Anterior cingulate cortex (tissue), 58 donors: Measurements from ENCODE around the gene UXT.
A peak's percentile ranks its signal among the peaks of the same experiment; 100 is the strongest.

ENCODE experiments used
- DNase-seq, 58 donors: peaks; one replicate each; lab custom pipeline; 2025; lab: John Stamatoyannopoulos, UW

UXT gene

DNA sequence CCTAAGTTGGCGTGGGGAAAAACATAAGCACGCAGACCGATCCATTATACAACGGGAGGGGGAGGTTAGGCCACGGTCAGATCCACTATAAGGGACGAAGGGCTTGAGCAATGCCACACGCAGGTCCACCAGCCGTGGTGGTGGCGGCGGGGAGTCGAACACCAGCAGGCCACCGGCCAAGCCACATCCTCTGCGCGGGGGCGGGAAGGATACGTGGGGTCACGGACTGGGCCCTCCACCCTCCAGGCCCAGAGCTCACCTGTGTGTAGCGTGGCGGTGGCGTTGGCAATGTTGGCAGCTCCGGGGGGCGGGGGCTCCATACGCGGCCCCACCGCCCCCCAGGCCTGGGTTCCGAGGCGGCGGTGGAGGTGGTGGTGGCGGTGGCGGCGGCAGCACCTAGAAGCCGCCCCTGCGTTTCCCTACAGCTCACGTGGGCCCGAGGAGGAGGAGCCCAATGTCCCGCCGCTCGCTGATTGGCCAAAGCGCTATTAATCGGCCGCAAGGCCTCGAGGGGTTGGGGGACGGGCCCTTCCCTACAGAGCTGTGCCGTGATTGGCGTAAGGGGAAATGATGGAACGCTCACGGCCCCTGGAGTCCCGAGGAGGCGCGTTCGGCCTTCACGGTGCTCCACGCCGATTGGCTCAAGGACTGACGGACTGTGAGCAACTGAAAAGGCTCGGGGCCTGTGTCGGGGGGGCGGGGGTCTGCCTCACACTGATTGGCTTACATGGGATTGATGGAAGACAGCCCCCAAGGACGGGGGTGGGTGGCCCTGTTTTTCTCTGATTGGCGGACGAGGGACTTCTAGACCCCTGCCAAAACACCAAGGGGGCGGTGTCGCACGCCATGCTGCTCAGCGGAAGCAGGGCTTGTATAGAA lies 8.6 kb downstream of the UXT start, which contains the start of gene ELK1:
Gene ELK1, minus strand, starts transcription at position 400 of the 879 bp plus-strand sequence. CDS start 9,122 bp downstream, outside the sequence.
- DNase-seq = peak; percentile 41 to 98 (median 94)

DNA sequence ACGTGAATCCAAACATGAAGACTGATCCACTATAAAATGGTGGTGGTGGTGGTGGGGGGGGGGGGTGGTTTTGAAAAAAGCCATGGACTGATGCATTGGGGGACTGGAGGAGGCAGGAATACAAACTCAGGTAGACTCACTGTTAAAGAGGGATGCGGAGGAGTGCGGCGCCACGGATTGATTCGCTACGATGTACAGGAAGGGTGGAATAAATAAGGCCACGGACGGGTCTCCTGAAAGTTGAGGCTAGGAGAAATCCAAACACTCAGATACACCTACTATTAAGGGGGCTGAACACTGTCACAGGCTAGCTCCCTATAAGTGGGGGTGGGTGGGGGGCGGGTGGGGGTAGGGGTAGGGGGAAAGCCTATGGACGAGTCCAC lies 9.2 kb downstream of the UXT start:
- no peak for DNase-seq

DNA sequence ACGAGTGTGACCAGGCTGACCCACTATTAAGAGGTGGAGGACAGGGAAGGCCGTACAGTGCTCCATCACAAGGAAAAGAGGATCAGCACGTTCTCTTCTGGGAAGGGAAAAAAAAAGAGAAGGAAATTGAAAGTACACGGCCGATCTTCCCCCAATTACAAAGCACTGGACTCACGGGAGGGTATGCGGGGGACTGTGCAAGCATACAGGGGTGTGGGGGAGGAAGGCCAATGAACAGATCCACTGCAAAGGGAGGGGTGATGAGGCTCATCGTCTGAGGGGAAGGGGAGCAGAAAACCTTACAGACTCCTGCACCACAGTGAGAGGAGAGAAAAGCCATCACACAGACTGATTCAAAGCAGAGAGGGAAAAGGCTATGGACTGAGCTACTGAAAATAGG lies 9.7 kb downstream of the UXT start:
- DNase-seq = no peak

DNA sequence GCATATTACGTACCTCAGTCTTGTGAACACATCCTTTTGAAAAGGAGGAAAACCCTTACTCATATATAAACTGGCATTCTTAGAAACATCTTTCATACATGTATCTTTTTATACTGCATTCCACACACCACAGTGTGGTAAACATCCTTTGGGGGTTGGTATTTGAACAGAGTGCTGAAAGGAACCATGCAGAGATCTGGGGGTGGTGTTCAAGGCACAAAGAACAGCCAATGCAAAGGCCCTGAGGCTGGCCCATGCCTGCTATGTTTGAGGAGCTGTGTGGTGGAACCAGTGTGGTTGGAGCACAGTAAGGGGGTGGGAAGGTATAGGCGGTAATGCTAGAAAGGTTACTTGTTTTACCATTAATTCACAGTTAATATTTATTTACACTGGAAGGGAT lies 10.6 kb downstream of the UXT start:
- no peak for DNase-seq

DNA sequence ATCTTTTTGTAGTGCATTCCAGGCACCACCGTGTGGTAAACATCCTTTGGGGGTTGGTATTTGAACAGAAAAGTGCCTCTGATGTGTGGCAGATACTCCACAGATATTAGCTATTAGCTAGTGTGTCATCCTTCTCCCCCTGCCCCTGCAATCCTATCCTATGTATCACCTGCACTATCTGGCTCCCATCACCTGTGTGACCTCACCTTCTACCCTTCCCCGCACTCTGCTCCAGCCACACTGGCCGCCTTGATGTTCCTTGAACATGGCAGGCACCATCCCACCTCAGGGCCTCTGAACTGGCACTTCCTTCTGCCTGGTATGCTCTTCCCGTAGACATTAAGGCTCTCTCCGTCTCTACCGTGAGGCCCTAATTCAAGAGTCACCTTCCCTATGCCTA lies 12.3 kb downstream of the UXT start:
- no peak for DNase-seq

DNA sequence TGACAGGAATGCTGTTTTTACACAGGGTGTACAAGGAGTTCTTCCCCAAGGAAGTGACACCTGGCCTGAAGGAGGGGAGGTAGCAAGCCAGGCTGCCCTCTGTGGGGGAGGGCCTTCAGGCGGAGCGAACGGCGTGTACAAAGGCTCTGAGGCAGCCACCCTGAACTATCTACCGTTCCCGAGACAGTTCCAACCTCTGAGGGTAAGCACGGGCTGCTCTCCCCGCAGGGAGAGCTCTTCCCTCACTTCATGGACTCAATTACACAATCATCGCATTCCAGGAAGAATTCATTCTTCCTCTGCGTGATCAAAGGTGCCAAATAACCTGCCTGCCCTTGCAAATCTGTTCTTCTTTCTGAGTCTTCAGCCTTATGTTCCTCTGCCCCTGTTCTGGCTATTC lies 13.4 kb downstream of the UXT start:
- no peak for DNase-seq

DNA sequence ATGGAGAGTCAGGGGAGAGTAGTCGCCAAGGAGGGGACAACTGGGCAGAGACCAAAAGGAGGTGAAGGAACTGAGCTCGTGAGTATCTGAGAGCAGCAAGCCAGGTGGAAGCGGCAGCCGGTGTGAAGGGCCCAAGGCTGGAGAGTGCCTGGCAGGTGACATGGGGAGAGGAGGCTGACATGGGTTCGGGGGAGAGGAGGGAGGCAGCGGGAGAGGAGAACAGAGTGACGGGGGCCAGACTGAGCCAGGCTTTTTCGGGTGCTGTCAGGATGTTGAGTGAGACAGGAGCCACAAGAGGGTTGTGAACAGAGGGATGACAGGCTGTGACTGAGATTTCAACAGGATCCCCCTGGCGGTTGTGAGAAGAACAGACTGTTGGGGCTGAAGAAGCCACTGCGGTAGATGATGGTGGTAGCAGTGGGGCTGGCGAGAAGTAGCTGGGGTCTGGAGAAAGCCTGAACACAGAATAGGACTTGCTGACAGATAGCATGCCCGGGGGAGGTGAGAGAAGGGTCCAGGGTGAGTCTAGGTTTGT lies 14.4 kb downstream of the UXT start:
- DNase-seq = peak in 10 of 58 donors; percentile 0 to 37 (median 5)

DNA sequence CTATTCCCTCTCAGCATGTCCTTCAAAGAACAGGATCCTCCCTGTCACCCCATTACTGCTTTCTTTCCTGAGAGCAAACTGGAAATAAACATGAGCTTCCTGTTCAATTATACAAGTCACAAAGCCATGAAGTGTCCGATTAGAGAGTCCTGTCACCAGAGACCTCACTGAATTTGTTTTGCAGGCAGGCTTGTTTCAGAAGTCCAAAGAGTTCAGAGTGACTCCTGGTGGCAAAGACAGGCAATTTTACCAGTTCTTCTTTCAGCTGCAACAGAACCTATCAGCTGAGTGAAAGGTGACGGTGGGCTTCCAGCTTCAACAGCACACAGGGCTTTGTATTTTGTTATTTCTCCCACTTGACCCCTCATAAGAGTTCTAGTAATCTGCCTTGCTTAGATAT lies 15.1 kb downstream of the UXT start:
- DNase-seq = no peak

DNA sequence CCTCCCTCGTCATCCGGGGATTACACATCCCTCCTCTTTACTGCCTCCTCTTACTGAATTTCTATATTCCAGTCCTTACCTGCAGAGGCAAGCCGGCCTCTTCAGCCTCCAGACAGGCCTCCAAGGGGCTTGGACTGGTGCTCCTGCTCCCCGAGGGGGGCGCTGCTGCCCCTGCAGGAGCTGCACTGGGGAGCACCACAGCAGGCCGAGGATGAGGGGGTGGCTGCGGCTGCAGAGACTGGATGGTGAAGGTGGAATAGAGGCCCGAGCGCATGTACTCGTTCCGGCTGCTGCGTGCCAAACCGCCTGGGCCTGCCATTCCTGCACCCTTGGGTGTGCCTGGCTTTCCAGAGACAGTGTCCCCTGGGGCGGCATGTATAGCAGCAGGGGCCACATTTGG lies 20.2 kb downstream of the UXT start:
- no peak for DNase-seq

DNA sequence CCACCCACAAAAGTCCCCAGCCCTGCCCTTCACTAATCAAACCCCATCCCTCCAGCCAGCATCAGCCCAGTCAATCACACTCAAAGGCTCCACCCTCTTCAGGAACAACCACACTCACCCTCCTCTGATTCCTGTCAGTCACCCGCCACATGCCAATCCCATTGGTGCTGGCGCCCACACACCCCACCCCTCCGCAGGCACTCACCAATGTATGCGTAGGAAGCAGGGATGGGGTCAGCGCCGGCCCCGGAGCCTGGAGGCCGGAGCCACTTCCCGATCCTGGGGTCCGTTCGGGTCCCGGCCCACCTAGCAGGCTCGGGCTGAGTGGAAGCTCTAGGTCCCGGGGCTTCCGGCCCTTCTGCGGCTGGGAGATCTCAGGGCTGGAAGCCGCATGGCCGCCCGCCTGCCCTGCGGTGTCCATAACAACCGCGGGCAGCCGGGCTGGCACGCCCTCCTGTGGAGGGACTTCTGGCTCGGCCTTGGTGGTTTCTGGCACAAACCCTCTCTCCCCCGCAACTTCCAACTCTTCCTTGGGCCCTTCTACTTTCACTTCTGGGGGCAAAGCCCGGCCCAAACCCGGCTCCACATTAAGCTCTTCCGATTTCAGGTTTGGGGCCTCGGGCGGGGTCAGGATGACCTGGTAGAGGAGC lies 21.3 kb downstream of the UXT start:
- peak in 37 of 58 donors; percentile 1 to 68 (median 23) for DNase-seq

DNA sequence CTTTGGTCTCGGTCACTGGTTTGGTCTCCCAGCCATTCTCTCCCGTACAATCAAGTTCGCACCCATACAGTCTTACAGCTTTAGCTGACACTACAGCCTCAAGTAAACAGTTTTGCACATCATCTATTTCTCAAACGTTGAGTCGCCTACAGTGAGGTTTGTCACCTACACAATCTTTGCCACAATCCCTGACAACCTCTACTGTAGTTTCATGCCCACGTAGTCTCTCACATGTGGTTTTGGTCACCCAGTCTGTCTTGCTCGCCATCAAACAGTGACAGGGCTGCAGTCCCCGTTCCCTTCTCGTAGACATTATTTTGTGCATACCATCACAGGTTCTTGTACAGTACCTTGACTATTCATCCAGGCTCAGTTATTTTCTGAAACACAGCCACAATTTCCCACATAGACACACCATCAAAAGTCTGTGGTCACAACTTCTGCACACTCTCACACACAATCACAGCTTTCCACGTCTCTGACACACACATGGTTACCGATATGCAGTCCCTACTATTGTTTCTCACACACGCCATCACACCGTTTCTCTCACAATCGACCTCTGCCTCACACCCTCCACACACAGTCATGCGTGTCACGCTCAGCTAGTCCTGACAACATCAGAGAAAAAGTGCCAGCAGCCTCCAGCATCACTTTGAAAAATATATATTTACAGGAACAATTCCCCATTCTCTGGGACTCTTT lies 24.0 kb downstream of the UXT start:
- no peak for DNase-seq

DNA sequence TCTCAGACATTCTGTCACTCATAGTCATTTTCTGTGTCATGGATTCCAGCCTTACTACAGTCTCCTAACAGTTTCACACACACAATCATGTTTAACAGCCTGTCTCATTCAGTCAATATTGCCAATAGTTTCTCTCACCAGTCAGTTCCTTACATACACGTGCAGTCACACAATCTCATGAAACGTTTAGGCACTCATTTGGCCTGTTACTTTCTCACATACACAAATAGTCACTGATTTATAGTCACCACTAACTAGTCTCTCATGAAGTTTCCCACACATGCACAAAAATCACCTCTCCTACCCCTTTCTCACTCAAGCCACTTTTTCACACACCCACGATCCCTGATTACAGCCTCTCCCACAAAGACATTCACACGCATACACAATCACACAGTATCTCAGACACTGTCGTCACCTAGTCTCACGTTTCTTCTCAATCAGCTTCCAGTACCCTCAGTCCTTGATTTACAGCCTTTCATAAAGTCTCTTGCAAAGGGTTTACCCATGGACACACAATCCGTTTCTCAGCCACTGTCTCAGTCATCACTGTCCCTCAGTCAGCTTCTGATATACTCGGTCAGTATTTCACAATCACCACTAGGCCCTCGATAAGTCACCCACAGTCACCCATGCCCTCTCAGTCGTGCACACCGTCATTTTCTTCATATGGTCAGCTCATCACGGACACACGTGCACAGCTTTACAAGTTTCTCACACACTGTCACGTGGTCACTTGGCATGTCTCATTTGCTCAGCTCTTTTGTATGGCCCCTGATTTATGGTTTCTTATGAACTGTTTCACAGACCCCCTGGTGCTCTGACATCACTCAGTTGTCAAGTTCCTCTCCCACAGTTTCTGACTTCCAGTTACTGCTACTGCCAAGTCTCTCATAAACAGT lies 25.0 kb downstream of the UXT start:
- no peak for DNase-seq

DNA sequence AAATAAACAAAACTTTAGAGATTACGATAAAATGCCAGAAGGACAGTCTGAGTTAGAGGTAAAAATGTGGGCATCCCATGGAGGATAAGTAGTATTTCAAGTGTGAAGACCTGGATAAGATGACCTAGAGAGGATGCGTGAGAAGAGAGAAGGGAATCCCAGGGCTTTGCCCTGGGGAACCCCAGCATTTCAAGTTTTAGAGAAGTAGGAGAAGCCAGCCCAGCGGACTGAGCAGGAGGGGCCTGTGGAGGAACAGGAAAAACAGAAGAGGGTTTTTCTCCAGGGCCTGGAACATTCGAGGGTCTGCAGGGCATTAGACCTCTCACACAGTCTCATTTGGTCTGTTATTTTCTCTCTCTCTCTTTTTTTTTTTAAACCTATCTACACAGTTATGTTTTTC lies 26.3 kb downstream of the UXT start:
- no peak for DNase-seq

DNA sequence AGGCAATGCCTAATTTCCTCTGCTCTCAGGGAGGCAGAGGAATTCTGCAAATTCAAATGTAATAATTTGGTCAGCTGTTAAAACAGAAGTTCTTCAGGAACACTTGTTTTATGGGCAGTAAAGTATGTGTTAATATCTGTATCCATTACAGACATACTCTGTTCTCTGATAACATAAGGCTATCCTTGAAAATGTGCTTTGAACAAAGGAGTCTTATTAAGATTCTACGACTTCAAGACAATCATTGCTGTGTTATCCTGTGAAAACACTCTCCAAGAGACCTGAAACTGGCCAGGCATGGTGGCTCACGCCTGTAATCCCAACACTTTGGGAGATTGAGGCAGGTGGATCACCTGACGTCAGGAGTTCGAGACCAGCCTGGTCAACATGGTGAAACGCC lies 27.3 kb downstream of the UXT start:
- no peak for DNase-seq

DNA sequence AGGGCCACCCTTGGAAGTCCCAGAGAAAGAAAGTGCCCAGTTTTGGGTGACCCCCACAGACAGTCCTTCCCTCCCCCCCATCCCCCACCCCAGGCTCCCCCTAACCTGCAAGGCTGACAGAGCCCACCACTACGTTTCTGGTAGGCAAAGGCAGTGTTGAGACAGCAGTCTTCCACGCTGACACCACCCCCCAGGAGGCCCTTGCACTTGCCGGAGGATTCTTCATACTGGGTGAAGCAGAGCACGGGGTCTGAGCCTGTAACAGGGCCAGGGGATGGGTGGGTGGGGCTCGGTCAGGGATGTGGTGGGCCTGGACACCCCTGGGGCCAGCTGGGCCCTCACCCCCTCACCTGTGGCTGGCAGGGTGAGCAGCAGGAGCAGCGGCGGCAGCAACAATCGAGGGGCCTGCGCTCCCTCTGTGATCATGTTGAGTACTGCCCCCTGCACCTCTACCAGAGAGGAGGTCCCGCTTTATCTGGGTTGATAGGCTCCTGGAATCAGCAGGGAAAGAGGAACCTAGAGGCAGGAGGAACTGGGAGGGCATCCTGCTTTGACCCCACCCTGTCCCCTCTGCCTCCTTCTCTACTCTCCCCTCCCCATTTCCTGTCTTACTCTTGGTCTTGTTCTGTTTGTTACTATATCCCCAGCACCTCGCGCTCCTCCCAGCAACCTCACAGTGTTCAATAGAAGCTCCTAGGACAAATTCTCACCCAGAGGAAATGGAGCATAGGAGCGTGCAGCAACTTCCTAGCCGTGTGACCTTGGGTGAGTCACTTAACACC lies 29.4 kb downstream of the UXT start, which contains the start of gene CFP:
Gene CFP, minus strand, starts transcription at position 512 of the 782 bp plus-strand sequence. Its CDS starts 86 bp downstream, at position 426.
- DNase-seq = no peak

DNA sequence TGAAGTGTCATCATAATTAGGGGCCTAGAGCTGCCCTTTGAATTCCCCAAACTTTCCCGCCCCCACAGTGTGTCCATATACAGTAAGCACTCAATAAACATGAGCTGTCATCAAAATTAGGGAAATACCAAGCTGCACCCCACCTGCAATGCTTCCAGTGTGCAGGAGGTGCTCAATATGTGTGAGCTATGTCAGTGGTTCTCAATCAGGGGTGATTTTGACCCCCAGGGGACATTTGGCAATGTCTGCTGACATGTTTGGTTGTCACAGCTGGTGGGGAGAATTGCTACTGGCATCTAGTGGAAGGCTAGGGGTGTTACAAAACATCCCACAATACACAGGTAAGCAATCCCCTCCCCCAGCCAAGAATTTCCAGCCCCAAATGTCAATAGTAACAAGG lies 30.0 kb downstream of the UXT start:
- no peak for DNase-seq

DNA sequence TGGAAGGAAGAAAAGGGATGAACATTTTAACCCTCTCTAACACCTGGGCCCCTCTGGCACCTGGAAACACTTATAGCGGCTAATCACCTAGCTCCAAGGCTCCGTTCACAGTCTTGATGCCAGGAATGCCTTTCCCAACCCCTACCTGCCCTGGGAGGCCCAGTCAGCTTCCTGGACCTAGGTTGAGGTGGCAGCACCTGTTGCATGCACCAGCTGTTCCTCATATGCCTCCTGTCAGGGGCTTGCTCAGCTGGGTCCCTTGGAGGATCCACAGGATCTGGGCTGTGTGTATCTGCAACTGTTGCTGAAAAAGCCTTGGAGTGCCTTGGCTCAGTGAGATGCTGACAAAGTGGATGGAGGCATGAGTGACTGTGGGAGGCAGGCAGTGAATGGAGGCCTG lies 33.6 kb downstream of the UXT start:
- no peak for DNase-seq

DNA sequence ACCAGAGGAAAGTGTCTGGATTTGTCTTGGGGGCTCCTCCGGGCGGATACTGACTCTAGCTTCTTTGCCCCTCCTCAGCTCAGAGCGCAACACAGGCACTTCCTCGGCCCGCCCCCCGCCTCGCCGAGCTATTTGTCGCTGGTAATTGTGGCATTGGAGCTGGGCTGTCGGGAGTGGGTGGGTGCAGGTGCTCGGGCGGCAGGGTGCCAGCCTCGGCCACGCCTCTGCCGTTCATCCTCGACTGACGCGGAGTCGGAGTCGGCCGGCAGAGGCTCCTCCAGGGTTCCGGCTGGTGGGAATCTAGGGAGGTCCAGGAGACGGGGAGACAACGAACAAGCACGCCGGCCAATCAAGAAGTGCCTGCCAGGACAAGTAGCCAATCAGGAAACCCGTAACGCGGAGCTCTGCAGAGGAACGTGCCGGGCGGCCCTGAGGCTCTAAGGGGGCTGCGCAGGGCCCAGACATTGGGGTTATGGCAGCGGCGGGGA lies 35.4 kb downstream of the UXT start:
- peak in 54 of 58 donors; percentile 3 to 82 (median 46) for DNase-seq

DNA sequence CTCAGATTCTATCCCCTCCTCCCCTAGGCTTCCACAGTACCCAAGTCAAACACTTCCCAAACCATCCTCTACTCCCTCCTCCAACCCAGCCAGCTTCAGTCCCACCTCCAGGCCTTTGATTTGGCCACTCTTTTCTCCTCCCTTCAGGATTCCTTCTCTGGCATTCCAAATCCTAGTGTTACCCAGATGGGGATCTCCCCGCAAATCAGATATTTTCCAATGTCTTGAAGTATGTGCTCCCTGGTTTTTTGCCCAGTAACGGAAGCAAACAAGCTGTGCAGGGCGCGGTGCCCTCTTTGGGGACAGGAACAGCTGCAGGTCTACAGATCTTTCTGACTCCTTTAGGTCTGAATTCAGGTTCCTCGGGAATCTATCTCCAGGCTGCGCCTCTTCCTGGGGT lies 37.1 kb downstream of the UXT start:
- DNase-seq = no peak
